ENCODE measurements around the gene ADGRV1.

- TF ChIP-seq POLR2AphosphoS5 (IDR thresholded peaks at IDR 0.05; ENCODE audit: insufficient read depth, low read depth, low read length) (no peak), CTCF (IDR thresholded peaks at IDR 0.05; ENCODE audit: extremely low read depth in 1 of 2, insufficient read depth in 1 of 2, low read depth in 1 of 2, low read length in 2 of 2) (no peak), MAX (IDR thresholded peaks at IDR 0.05; ENCODE audit: insufficient read depth, insufficient read length) (no peak), POLR2A (IDR thresholded peaks at IDR 0.05; ENCODE audit: low read depth, low read length) (no peak), EZH2 (IDR thresholded peaks at IDR 0.05; ENCODE audit: borderline replicate concordance, low read depth, low read length, severe bottlenecking) (no peak), MYC (IDR thresholded peaks at IDR 0.05; ENCODE audit: low read depth, low read length) (no peak), FOS (IDR thresholded peaks at IDR 0.05; ENCODE audit: borderline replicate concordance, insufficient read depth, low read length) (no peak)
Observed at GRCh38 chr5:91127456-91128081, 569.0 kb downstream of the ADGRV1 start.
